LNCAP (cell line): ENCODE measurements around the gene OSCP1.

ENCODE experiments used
- CTCF ChIP-seq: fragments of 450-650 bp; IDR thresholded peaks from 2 replicates; pipeline ENCODE4 v1.5.1; 2017; ENCODE audit warnings: mild to moderate bottlenecking

OSCP1 gene

GRCh38 chr1:36447450-36447849, 2.8 kb downstream of the OSCP1 start:
- no peak for TF ChIP-seq CTCF

- TF ChIP-seq CTCF = no peak
These were observed 3.5 kb downstream of the OSCP1 start for GRCh38 chr1:36446746-36447145.

DNA sequence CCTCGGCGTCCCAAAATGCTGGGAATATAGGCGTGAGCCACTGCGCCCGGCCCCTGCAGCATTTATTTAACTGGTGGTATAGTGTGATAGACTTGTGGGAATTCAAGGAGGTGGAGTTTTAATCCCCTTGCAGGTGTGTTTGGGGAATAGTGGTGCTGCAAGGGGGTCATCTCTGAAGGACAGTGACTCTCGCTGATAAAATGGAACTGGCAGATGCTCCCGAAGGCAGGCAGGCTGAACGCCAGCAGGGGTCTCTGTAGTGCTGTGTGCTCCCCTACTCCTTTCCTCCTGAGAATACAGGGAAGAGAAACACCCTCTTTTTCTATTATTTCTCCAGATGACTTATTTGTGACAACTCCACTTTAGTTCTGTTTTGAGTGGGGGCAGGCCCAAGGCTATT, 4.0 kb downstream of the OSCP1 start:
- TF ChIP-seq CTCF = no peak

- TF ChIP-seq CTCF = no peak
These were observed 7.0 kb downstream of the OSCP1 start for GRCh38 chr1:36443297-36443696.

DNA sequence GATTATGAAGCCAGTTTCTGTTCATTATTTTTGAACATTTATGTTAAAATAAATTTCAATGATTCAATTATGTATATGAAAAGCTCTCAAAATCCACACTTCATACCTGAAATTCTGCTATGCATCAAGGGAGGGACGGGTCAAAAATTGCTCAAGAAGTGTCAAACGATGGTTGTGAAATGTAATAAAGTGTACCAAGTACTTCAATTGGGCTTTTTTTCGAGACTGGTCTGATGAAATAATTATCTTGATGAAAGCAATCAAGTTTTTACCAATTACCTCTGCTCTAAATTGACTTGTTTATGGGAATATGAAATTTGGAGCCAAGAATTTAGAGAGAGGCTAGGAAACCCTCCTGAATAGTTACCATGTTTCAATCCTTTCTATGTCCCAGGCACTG, 7.9 kb downstream of the OSCP1 start:
- no peak for TF ChIP-seq CTCF

GRCh38 chr1:36440646-36441045, 9.6 kb downstream of the OSCP1 start:
- no peak for TF ChIP-seq CTCF

DNA sequence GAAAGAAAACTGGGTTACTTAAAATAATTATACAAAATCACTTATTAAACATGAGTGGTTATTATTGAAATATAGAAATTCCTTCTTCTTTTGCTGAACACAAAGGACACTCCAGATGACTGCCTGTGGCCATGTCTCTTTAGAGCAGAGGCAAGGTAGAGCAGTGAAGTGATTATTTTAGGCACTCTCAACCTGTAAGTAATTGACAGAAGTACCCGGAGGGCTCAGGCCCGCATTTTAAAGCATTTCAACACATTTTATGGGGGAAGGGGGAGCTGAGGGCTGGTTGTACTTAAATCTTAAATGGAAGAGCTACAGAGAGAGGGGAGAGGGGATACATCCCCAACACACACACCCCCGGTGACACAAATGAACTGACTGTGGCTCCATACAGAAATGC, 10.2 kb downstream of the OSCP1 start:
- no peak for TF ChIP-seq CTCF

DNA sequence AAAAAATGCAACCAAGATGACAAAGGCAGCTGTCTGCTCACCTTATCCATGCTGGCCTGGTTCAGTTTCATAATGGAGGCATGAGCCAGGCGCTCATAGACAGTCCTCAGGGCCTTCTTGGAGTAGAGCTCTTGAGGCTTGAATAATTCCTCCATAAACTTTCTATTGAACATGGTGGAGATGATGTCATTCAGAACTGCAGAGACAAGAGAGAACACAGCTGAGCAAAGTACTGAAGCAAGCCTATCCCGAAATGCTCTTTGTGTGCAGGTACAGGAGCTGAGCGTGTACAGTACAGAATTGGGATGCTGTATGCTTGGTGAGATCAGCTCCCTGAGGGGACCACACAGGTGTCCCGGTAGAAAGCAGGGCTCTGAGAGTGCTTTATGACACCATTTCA, 11.5 kb downstream of the OSCP1 start:
- TF ChIP-seq CTCF = no peak
